D721Med (cell line): Measurements from ENCODE around the gene PNMA8C.
"Not testable (repeated sequence)": the region's sequence is repeated elsewhere in the genome, so short reads cannot be mapped to it uniquely, and the experiment has no call there.

Source experiments
- DNase-seq: peaks from one replicate; pipeline ENCODE4 v3.0.0; 2011; ENCODE audit warnings: low spot score; ENCODE audit not compliant: insufficient read length
- FAIRE-seq: peaks from 2 replicates; lab custom pipeline; 2011; peaks lifted over from hg19 to GRCh38; lab: Jason Lieb, UNC
- TF ChIP-seq, protein P1 (sequence below): IDR thresholded peaks from 2 replicates; pipeline ENCODE4 v1.5.1; 2012; ENCODE audit warnings: mild to moderate bottlenecking, control low read depth; ENCODE audit not compliant: insufficient read depth; ENCODE audit errors: missing control alignments

The PNMA8C gene

GRCh38 chr19:46404055-46404752, 24.5 kb downstream of the PNMA8C start:
- TF ChIP-seq, protein P1, sequence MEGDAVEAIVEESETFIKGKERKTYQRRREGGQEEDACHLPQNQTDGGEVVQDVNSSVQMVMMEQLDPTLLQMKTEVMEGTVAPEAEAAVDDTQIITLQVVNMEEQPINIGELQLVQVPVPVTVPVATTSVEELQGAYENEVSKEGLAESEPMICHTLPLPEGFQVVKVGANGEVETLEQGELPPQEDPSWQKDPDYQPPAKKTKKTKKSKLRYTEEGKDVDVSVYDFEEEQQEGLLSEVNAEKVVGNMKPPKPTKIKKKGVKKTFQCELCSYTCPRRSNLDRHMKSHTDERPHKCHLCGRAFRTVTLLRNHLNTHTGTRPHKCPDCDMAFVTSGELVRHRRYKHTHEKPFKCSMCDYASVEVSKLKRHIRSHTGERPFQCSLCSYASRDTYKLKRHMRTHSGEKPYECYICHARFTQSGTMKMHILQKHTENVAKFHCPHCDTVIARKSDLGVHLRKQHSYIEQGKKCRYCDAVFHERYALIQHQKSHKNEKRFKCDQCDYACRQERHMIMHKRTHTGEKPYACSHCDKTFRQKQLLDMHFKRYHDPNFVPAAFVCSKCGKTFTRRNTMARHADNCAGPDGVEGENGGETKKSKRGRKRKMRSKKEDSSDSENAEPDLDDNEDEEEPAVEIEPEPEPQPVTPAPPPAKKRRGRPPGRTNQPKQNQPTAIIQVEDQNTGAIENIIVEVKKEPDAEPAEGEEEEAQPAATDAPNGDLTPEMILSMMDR = no peak
- no peak for DNase-seq
- no peak for FAIRE-seq

DNA sequence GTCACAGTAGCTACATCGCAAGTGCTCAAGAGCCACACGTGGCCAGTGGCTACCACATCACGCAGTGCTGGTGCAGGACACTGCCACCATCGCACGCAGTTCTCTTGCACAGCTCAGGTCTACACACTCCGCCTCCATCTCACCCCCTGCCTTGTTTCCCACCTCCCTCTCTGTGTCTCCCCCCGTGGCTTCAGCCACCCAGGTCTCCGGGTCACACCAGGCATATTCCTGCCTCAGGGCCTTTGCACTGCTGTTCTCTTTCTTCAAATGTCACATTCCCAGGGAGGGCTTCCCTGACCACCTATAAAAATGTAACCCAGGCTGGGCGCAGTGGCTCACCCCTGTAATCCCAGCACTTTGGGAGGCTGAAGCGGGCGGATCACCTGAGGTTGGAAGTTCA, 26.0 kb downstream of the PNMA8C start:
- DNase-seq (no peak), FAIRE-seq (no peak)
- TF ChIP-seq, protein P1 = no peak

- not testable (repeated sequence) for FAIRE-seq, DNase-seq
These were observed 30.8 kb downstream of the PNMA8C start for GRCh38 chr19:46397801-46398479.

GRCh38 chr19:46394402-46394797, 34.3 kb downstream of the PNMA8C start:
- DNase-seq = no peak
- no peak for FAIRE-seq
- TF ChIP-seq, protein P1 = no peak

DNA sequence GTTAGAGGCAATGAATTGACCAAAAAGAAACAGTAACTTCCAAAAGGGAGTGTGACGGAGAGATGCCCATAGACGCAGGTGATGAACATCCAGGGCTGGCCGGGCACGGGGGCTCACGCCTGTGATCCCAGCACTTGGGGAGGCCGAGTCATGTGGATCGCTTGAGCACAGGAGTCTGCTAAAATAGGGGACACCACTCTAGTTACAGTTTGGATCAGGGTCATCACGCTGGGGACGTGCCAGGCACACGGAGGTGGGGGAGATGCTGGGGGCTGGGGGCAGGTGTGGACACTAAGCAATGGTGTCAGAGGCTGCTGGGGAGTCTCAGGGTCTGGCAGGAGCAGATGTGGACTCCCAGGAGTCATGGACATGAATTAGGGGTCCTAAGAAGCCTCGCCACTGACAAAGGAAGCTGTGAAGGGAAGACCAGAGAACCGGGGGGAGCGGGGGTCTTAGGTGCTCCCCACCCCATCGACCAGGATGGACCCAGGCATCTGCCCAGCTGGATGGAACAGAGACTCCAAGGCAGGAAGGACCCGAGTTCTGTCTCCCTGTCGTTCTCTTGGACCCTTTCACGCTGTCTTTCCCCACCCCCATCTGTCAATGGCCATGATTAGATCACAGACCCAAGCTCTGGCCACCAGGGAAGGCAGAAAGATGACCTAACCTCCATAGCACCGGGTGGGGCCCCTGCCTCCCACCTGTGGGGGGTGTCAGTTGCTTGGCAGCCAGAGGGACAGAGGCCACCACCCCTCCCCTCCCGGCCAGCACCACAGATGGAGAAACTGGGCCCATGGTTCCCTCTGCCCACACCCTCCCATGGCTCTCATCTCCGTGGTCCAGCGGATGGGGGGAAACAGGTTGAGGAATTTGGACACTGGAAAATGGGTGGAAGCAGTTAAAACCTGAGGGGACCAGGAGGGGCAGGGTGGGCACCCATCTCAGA, 35.0 kb downstream of the PNMA8C start:
- no peak for DNase-seq

GRCh38 chr19:46392837-46393236, 35.9 kb downstream of the PNMA8C start:
- FAIRE-seq = no peak
- no peak for DNase-seq
- TF ChIP-seq, protein P1 = no peak

More for the DNA sequence above, 35.0 kb downstream of the PNMA8C start:
- TF ChIP-seq, protein P1 = no peak
- FAIRE-seq = no peak

DNA sequence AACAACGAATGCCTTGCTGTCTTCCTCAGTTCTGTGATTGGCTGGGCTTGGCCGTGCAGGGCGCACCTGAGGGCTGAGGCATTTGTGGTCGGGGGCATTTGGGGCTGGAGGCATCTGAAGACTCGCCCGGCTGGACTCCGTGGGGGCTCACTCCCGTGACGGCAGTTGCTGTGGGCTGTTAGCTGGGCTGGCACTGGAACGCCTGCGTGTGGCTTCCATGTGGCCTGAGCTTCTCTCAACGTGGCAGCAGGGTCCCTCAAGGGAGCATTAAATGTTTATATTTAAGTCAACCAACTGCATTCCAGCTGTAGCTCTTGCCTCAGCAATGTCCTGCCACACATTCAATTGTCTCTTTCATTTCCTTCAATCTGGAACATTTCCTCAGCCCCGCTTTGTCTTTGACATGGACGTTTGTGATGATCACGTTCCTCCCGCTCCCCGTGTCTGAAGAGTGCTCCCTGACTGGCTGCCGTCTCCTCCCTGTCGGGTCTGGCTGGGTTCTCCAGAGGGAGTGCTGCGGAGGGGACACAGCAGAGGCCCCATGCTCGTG, 36.4 kb downstream of the PNMA8C start:
- DNase-seq (no peak), FAIRE-seq (no peak)
- TF ChIP-seq, protein P1 = no peak
